ENCODE results near the gene HYAL4. TPM values are rescaled to one million over a fixed set of nuclear protein-coding genes. Genes with fewer than 3 reads are reported as not detected.

HYAL4 gene
- total and polyA plus RNA-seq, 2 donors (not counting 1 experiment from before 2014, with no cell fraction given) = 0.42 TPM; not detected in 1

DNA sequence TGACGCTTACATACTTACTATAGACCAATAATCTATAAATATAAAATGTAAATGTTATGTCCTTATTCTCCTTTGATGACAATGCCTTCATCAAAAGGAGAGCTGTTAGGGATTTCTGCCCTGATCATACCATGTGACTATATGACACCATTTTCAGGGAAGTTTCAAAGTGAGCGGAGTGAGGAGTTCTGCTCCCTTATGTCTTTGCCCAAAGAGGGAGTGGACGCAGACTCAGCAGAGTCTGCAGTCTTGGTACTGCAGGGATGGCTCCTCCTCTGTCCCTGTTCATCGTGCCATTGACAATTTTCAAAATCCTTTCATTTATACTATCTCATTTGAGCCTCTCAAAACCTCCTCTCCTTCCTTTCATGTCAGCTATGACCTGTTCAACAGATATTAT is 27.9 kb downstream of the HYAL4 start:
- H3K27ac ChIP-seq (ENCODE audit: low read length in 2 of 2) = no peak overlapping the region
- CTCF ChIA-PET = interaction anchor here (0.6 to 2.2 kb wide), 8 partner anchors 9 to 378 kb away, joined by 3 to 15 read pairs (median 4); no protein-coding TSS in a partner anchor
- Mint-ChIP-seq H3K4me3 (no peak overlapping the region), H3K27ac (no peak overlapping the region), H3K4me1 (no peaks in the 10 kb centered on the region), H3K9me3 (ENCODE audit: insufficient read depth) (no peaks in the 10 kb centered on the region), H3K27me3 (peaks cover 4% of the 10 kb centered on the region)
- H3K27me3 ChIP-seq (replicated peaks in 1 of 4; ENCODE audit: control extremely low read depth in 1 of 4, control insufficient read depth in 3 of 4, insufficient read depth in 4 of 4, low read length in 3 of 4) = no peaks in the 10 kb centered on the region
- no peak for DNase-seq
- ATAC-seq (ENCODE audit: low read depth) = no peak
- TF ChIP-seq, protein P1, sequence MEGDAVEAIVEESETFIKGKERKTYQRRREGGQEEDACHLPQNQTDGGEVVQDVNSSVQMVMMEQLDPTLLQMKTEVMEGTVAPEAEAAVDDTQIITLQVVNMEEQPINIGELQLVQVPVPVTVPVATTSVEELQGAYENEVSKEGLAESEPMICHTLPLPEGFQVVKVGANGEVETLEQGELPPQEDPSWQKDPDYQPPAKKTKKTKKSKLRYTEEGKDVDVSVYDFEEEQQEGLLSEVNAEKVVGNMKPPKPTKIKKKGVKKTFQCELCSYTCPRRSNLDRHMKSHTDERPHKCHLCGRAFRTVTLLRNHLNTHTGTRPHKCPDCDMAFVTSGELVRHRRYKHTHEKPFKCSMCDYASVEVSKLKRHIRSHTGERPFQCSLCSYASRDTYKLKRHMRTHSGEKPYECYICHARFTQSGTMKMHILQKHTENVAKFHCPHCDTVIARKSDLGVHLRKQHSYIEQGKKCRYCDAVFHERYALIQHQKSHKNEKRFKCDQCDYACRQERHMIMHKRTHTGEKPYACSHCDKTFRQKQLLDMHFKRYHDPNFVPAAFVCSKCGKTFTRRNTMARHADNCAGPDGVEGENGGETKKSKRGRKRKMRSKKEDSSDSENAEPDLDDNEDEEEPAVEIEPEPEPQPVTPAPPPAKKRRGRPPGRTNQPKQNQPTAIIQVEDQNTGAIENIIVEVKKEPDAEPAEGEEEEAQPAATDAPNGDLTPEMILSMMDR (IDR thresholded peaks at IDR 0.05) = no peak
- no peak for TF ChIP-seq EZH2 (IDR thresholded peaks at IDR 0.05; ENCODE audit: borderline replicate concordance, insufficient read depth, low read depth, low read length, poor library complexity, severe bottlenecking)
- intact Hi-C loops (cut with micrococcal nuclease) = loop anchor here (2.0 kb wide), 1 partner anchor 378 kb away; no protein-coding TSS in a partner anchor
- 100% methylated on average over 2 of the region's 4 CpGs for WGBS (ENCODE audit: insufficient coverage)
- POLR2A ChIA-PET = no interaction called here
- no peaks in the 10 kb centered on the region for H4K20me1 ChIP-seq (ENCODE audit: control insufficient read depth, insufficient read depth, low read length, poor library complexity, severe bottlenecking)
- H3K4me2 ChIP-seq (replicated peaks; ENCODE audit: low read depth, low read length, poor library complexity, severe bottlenecking) = no peak overlapping the region
- no peaks in the 10 kb centered on the region for H3K9me3 ChIP-seq (ENCODE audit: control extremely low read depth in 1 of 3, control insufficient read depth in 2 of 3, insufficient read depth in 1 of 3, low read length in 2 of 3)
- H3K36me3 ChIP-seq (replicated peaks in 1 of 2; ENCODE audit: control extremely low read depth in 1 of 2, control insufficient read depth in 1 of 2, extremely low read depth in 1 of 2, insufficient read depth in 2 of 2, low read length in 1 of 2) = no peaks in the 10 kb centered on the region
- H3K79me2 ChIP-seq (ENCODE audit: control insufficient read depth, insufficient read depth, low read length) = no peaks in the 10 kb centered on the region
- no peak overlapping the region for H3K9ac ChIP-seq (ENCODE audit: low read length)
- H3K4me3 ChIP-seq (ENCODE audit: control extremely low read depth in 1 of 5, extremely low read depth in 1 of 5, insufficient read depth in 1 of 5, low read depth in 2 of 5, low read length in 4 of 5) = no peak overlapping the region
- H3K4me1 ChIP-seq (ENCODE audit: control insufficient read depth in 2 of 2, insufficient read depth in 2 of 2, low read length in 2 of 2) = no peaks in the 10 kb centered on the region
- H2AFZ ChIP-seq (ENCODE audit: insufficient read depth, low read depth, low read length, poor library complexity, severe bottlenecking) = no peak overlapping the region

DNA sequence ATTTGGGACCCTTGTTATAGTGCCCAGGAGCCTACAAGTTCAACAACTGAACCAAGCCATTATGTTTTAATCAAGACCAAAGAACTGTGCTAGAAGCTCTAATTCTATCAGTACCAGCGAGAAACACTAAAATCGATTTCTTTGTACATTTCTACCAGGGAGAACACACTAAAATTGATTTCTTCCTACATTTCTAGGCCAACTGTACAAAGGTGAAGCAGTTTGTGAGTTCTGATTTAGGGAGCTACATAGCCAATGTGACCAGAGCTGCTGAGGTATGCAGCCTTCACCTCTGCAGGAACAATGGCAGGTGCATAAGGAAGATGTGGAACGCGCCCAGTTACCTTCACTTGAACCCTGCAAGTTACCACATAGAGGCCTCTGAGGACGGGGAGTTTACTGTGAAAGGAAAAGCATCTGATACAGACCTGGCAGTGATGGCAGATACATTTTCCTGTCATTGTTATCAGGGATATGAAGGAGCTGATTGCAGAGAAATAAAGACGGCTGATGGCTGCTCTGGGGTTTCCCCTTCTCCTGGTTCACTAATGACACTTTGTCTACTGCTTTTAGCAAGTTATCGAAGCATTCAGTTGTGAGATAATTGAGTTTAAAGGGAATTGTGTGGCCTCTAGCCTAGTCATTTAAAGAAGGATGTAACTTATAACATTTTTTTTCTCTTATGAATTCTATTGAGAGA is 31.7 kb downstream of the HYAL4 start:
- Mint-ChIP-seq H3K4me1 (no peaks in the 10 kb centered on the region), H3K27me3 (peaks cover 4% of the 10 kb centered on the region), H3K9me3 (ENCODE audit: insufficient read depth) (no peaks in the 10 kb centered on the region), H3K4me3 (no peak overlapping the region), H3K27ac (no peak overlapping the region)
- ATAC-seq (ENCODE audit: low read depth) (no peak), DNase-seq (no peak)
- H3K27me3 ChIP-seq (replicated peaks in 1 of 4; ENCODE audit: control extremely low read depth in 1 of 4, control insufficient read depth in 3 of 4, insufficient read depth in 4 of 4, low read length in 3 of 4) = no peaks in the 10 kb centered on the region
- intact Hi-C loops (cut with micrococcal nuclease) = no loop called here
- no peaks in the 10 kb centered on the region for H3K9me3 ChIP-seq (ENCODE audit: control extremely low read depth in 1 of 3, control insufficient read depth in 2 of 3, insufficient read depth in 1 of 3, low read length in 2 of 3)
- 79% methylated on average over 6 of the region's 7 CpGs for WGBS (ENCODE audit: insufficient coverage)
- no peak overlapping the region for H2AFZ ChIP-seq (ENCODE audit: insufficient read depth, low read depth, low read length, poor library complexity, severe bottlenecking)
- no peak overlapping the region for H3K9ac ChIP-seq (ENCODE audit: low read length)
- H3K4me3 ChIP-seq (ENCODE audit: control extremely low read depth in 1 of 5, extremely low read depth in 1 of 5, insufficient read depth in 1 of 5, low read depth in 2 of 5, low read length in 4 of 5) = no peak overlapping the region
- H3K27ac ChIP-seq (ENCODE audit: low read length in 2 of 2) = no peak overlapping the region
- H3K36me3 ChIP-seq (replicated peaks in 1 of 2; ENCODE audit: control extremely low read depth in 1 of 2, control insufficient read depth in 1 of 2, extremely low read depth in 1 of 2, insufficient read depth in 2 of 2, low read length in 1 of 2) = no peaks in the 10 kb centered on the region
- H3K79me2 ChIP-seq (ENCODE audit: control insufficient read depth, insufficient read depth, low read length) = no peaks in the 10 kb centered on the region
- ChIA-PET CTCF (no interaction called here), POLR2A (no interaction called here)
- H3K4me2 ChIP-seq (replicated peaks; ENCODE audit: low read depth, low read length, poor library complexity, severe bottlenecking) = no peak overlapping the region
- no peaks in the 10 kb centered on the region for H3K4me1 ChIP-seq (ENCODE audit: control insufficient read depth in 2 of 2, insufficient read depth in 2 of 2, low read length in 2 of 2)
- TF ChIP-seq EZH2 (IDR thresholded peaks at IDR 0.05; ENCODE audit: borderline replicate concordance, insufficient read depth, low read depth, low read length, poor library complexity, severe bottlenecking) = no peak
- TF ChIP-seq, protein P1 (IDR thresholded peaks at IDR 0.05) = no peak
- H4K20me1 ChIP-seq (ENCODE audit: control insufficient read depth, insufficient read depth, low read length, poor library complexity, severe bottlenecking) = no peaks in the 10 kb centered on the region
